GM18520 (cell line): Measurements from ENCODE around the gene RAB2B.
A peak's percentile ranks its signal among the peaks of the same experiment; 100 is the strongest.

ENCODE experiments used
- ATAC-seq: cut with Tn5 transposase; IDR thresholded peaks from one replicate; pipeline ENCODE4 v1.9.1; 2021; ENCODE audit not compliant: unreplicated experiment

RAB2B gene

DNA sequence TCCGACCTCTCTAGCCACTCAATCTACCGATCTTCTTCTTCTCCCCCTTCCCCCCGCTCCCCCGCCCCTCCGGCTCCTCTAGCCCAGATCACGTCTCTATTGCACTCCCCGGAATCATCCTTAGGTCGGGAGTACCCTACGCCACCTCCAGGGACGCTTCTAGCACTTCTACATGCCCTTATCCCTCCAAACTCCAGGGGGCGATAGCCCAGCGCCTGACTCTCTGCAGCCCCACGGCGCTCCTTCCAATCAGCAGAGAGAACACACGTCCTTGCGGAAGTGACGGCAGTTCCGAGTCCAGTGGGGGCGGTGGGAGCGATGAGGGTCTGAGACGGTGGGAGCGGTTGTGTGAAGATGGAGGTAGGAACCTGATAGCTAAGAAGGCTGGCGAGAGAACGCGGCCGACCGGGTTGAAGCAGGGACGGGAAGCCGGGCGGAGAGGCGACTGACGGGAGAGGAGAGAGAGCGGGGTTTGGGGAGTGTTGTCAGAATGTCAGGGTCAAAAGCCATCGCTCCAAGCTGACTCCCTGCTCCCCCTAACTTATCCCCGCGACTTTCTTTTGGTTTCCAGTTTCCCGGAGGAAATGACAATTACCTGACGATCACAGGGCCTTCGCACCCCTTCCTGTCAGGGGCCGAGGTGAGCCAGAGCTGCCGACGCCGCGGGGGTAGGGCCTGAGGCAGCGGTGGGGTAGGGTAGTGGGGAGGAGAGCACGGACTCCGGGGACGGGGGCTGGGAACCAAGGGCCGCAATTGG, at the start of gene RAB2B, which contains the start of gene TOX4:
Gene RAB2B, minus strand, starts transcription at position 35 of the 757 bp plus-strand sequence. CDS start 87 bp downstream, outside the sequence.
Gene TOX4, plus strand, starts transcription at position 271 of the 757 bp plus-strand sequence. Its CDS starts 84 bp downstream, at position 355.
- peak; percentile 100 for ATAC-seq

DNA sequence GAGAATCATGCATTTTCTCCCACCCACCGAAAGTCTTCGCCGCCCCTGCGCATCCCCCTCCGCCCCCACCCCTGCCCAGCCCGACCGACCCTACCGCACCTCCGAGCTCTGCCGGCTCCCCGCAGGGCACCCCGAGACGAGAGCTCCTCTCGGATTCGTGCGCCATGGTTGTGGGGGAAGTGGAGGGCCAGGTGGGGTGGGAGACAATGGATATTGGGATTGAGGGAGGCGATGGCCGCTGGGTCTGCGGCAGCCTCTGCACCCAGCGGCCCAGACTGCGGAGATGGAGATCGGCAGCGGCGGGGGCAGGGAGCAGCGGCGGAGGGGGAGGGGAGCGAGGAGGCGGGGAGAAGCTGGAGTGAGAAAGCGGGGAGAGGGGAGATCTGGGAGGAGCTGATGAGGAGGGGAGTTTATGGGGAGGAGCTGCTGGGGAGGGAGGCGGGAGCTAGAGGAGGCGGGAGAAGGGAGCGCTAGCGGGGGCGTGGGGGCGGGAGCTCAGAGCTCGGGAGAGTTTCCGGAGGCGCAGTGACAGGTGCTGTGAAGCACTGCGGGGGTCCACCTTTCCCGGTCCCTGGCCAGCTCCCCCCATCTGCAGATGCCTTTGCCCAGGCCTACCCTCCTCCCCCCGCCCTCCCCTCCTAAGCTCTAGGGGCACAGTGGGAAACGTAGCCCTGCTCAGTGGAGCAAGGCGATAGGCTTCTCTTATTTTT, 49.4 kb upstream of the RAB2B start, which contains the start of gene SALL2:
Gene SALL2, minus strand, starts transcription at position 385 of the 710 bp plus-strand sequence. Its CDS starts 219 bp downstream, at position 166.
- ATAC-seq = no peak

GRCh38 chr14:21525571-21525961, 48.8 kb upstream of the RAB2B start:
- ATAC-seq = no peak

DNA sequence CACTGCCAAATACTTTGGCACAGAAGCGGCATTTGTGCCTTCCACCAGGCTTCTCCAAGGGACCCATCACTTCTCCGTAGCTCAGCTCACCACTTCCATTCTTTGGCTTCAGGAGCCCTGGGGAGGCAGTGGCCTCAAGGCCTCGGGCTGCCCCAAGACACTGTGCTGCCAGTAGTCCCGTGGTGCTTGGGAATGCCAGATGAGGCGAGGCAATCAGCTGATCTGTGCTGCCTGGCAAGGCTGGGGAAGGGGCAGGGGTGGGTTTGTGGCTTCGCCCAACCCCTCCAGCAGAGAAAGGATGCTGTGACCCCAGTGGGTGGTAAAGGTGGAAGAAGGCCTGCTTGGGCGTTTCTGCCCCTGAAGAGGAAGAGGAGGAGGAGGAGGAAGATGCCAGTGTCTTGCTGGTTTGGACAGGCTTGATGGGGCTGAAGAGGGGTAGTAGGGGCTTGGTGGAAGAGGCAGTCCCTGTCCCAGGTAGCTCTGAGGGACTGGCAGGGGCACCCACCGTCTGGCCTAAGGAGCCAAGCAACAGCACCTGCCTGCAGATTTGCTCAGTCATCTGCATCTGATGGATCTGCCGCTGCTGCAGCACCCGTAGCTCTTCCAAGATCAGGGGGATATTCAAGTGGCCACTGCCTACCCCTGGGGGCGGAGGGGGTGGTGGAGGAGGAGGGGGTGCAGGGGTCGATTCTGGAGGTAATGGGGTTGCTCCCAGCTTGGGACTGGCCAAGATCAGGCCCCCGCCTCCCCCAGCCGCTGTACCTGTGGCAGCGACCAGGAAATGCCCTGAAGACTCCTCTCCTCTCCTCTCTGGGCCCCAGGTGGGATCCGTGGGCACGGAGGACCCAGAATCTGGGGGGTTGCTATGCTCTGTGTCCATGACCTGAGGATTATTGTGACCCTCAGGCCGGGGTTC, 48.1 kb upstream of the RAB2B start:
- no peak for ATAC-seq

DNA sequence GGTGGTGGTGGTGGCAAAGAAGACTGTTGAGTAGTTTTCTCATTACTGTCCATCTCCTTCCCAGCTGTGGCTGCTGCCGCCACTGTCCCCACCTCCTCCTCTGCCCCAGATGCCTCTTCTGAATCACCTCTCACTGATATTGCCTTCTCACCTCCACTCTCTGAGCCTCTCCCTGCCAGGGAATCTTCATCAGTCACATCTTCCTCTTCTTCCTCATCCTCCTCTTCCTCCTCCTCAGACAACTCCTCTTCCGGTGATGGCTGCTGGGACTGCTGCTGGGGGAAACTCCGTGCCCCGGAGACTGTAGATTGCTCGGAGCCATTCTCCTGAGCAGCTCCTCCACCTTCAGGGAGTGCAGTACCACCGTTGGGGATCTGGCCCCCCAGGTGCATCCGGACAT, 46.4 kb upstream of the RAB2B start:
- ATAC-seq = no peak

- ATAC-seq = no peak
Measured at GRCh38 chr14:21521501-21521900, 44.7 kb upstream of the RAB2B start.

DNA sequence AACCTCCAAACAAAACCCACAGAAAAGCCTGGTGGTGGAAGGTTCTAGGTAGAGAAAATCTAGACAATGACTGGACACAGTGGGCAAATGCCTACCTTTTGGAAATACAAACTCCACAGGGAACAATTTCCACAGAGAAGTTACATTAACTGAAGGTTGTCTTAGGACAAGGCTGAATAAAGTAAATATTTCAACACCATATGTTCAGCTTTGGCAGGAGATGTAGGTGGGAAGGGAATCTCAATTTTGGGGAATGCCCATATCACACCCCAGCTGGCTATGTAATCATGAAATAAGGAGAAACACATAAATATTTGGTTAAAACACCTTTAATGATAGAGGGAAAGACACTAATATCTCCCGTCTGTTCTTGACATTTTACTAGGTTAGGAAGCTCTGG, 44.0 kb upstream of the RAB2B start:
- ATAC-seq = no peak

DNA sequence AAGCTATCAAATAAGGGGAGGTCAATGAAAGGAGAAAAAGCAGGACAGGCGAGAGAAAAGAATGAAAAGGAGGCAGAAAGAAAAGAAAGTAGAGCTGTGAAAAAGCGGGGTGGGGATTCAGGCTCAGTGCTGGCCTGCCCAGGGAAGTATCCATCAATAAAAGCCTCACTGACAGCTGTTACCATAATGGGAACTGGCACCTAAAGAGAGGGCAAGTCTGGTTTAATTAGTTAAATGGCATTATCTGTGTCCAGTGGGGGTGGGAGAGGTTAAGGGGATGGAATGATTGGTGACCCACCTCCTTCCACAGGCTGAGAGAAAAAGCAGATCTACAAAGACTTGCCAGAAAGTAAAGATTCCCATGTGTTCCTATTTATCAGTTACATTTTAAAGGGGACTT, 42.0 kb upstream of the RAB2B start:
- ATAC-seq = no peak

DNA sequence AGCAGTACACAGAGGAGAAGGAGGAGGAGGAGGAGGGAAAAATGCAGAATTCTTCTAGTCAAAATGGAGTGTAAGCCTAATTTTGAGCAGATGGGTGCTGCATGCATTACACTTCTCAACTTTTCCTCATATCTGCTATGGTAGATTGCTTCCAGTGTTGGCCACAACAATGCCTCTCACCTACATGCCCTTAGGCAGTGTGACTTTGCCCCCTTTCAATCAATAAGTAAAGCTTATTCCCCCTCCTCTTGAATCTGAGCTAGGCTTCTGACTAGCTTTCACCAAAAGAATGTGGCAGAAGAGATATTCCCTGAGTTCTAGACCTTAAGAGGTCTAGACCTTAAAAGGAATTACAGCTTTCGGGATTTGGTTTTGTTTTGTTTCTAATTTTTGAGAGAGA, 37.6 kb upstream of the RAB2B start:
- ATAC-seq = no peak

- ATAC-seq = peak; percentile 96
Measured at GRCh38 chr14:21510735-21511657, 34.2 kb upstream of the RAB2B start, which contains the start of gene METTL3. TSS of gene METTL3 (minus strand) at chr14:21511340. CDS start at chr14:21511223, 117 bp downstream.

DNA sequence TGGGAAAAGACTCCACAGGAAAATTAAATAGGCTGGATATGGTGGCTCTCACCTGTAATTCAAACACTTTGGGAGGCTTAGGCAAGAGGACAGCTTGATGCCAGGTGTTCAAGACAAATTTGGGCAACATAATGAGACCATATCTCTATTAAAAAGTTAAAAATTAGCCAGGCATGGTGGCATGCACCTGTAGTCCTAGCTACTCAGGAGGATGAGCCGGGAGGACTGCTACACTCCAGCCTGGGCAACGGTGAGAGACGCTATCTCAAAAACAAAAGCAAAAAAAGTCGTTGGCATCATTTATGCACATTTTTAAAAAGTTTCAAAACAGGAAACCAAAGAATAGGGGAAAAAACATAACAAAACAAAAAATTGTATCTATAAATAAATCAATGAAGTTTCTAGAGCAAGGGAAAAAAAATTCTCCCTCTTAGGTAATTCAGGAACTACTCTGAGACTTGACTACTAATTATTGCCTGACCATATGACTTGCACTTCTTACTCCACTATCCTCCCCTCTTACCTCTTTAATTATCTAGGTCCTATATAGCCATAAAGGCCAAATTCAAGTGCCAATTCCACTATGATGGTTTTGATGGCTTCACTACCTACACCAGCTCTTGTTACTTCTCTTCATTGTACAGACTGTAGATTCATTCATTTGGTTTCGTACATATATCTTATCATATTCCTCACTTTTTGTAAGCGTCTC, 32.8 kb upstream of the RAB2B start:
- ATAC-seq = no peak

- no peak for ATAC-seq
Measured at GRCh38 chr14:21506557-21506956, 29.8 kb upstream of the RAB2B start.

- ATAC-seq = peak; percentile 83
Measured at GRCh38 chr14:21505012-21505553, 28.3 kb upstream of the RAB2B start.

DNA sequence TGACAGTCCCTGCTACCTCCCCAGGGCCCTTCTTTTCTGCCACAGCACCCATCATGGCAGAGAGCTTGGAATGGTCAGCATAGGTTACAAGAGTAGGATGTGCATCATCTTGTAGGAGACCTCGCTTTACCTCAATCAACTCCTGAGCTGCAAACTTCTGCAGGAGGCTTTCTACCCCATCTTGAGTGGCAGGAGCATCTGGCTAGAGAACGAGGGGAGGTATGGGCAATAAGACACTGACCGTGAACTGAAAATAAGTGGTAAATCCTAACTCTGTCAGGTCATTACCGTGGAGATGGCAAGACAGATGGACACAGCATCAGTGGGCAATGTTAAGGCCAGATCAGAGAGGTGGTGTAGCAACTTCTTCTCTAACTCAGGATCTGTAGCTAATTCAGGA, 26.6 kb upstream of the RAB2B start:
- no peak for ATAC-seq

DNA sequence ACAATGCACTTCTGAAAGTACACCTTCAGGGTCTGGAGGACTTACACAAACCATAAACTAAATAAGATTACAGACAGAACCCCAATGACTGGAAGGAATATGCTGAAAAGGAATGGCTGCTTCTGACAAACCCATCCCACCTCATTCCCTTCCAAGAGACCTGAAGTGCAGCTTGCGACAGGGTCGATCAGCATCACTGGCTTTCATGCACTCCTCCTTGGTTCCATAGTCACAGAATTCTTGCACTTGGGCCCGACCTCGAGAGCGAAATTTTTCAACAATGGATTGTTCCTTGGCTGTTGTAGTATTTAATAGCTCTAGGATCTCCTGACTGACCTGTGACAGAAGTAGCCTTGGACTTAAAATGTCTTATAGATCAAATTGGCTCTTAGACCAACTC, 24.8 kb upstream of the RAB2B start:
- ATAC-seq = no peak

- ATAC-seq = no peak
Measured at GRCh38 chr14:21498540-21499526, 22.1 kb upstream of the RAB2B start.

- ATAC-seq = no peak
Measured at GRCh38 chr14:21496453-21496852, 19.7 kb upstream of the RAB2B start.
